ENCODE results near the gene TMEM39A.

The TMEM39A gene

GRCh38 chr3:119395923-119396358 lies 67.5 kb downstream of the TMEM39A start:
- no peak for DNase-seq

- DNase-seq, result no peak
Observed at GRCh38 chr3:119388577-119388976, 74.8 kb downstream of the TMEM39A start.

DNA sequence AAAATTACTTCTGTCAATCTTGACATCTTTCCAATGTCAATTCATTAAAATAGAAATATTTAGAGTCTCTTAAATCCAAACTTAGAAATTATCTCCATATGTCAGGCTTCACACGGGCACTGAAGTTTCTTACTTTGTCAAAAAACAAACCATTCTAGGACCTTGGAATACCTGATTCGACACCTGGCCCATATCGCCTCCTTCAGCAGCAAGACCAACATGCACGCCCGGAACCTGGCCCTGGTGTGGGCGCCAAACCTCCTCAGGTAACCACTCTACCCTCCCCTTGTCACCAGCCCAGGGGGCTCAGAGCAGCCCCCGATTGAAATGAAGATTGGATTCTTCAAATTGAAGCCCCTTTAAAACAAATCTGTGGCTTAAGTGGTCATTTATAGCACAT lies 81.3 kb downstream of the TMEM39A start:
- no peak for DNase-seq

DNA sequence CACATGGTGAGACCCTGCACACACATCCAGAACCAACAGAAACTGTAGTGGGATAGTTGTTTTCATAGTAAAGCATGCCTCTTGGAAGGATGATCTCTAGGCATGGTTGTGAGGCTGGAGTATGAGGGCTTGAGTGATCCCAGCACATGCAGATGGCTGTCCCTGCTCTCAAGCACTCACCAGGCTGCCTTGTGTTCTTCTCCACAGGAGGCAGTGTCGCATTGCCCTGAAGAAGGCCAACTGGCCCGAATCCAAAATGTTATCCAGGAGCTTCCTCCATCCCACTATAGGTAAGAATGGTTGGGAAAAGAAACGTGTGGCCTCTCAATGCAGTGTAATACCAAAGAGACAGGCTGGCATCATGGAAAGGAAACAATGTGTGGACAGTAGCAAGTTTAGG lies 82.7 kb downstream of the TMEM39A start:
- DNase-seq, result no peak

Data from activated CD4-positive, alpha-beta T cell treated with anti-CD3 and anti-CD28 coated beads, Interleukin-2, amount 50 U/mL, for 1 hour (primary cell).